H1 (cell line): ENCODE data around the gene SLC25A26. TPM values are rescaled to one million over a fixed set of nuclear protein-coding genes. Genes with fewer than 3 reads are reported as not detected.

Source experiments
- CTCF ChIA-PET: fragments of 300-600 bp; sonication (Branson Sonifier 250); formaldehyde crosslinking; loops from one replicate; lab custom pipeline; 2021; ENCODE audit not compliant: partially characterized antibody; lab: Charles Lee
- POLR2A ChIA-PET: fragments of 300-600 bp; sonication (Branson Sonifier 250); formaldehyde crosslinking; loops from one replicate; lab custom pipeline; 2021; ENCODE audit warnings: inconsistent platforms; ENCODE audit not compliant: partially characterized antibody; lab: Charles Lee
- DNase-seq, 2 experiments: peaks; one replicate each; pipeline versions ENCODE4 v3.0.0 to v3.0.0-alpha.2; 2010 to 2022; ENCODE audit warnings: low spot score in 2 of 2, low read depth in 1 of 2, mixed read lengths in 1 of 2
- FAIRE-seq: peaks from 2 replicates; lab custom pipeline; 2011; peaks lifted over from hg19 to GRCh38; lab: Jason Lieb, UNC
- H2AFZ ChIP-seq: 2 replicates; pipeline ENCODE4 v1.8.1; 2012; ENCODE audit warnings: low read length, inconsistent platforms
- H2AK5ac ChIP-seq: 2 replicates; pipeline ENCODE4 v1.6.1; 2013; ENCODE audit warnings: low read depth, low read length
- H2BK120ac ChIP-seq: replicated peaks from 2 replicates; pipeline ENCODE3; 2013; ENCODE audit warnings: low read depth, low read length, inconsistent platforms
- H2BK12ac ChIP-seq: 2 replicates; pipeline ENCODE4 v1.6.1; 2013; ENCODE audit warnings: low read depth, low read length
- H2BK15ac ChIP-seq: 2 replicates; pipeline ENCODE4 v1.6.1; 2013; ENCODE audit warnings: low read length
- H2BK20ac ChIP-seq: 2 replicates; pipeline ENCODE4 v1.6.1; 2013; ENCODE audit warnings: low read length
- H2BK5ac ChIP-seq: 2 replicates; pipeline ENCODE4 v1.6.1; 2013; ENCODE audit warnings: low read depth, low read length
- H3K14ac ChIP-seq: 2 replicates; pipeline ENCODE4 v1.6.1; 2013; ENCODE audit warnings: inconsistent platforms; ENCODE audit not compliant: insufficient read length
- H3K18ac ChIP-seq: 2 replicates; pipeline ENCODE4 v1.6.1; 2013; ENCODE audit warnings: low read length; ENCODE audit errors: extremely low read depth
- H3K23ac ChIP-seq: 2 replicates; pipeline ENCODE4 v1.6.1; 2013; ENCODE audit warnings: inconsistent platforms; ENCODE audit not compliant: insufficient read length
- H3K23me2 ChIP-seq: 2 replicates; pipeline ENCODE4 v1.6.1; 2013; ENCODE audit warnings: low read depth, low read length
- H3K27ac ChIP-seq: 2 replicates; pipeline ENCODE4 v1.6.1; 2011; ENCODE audit warnings: low read depth, low read length, inconsistent platforms
- H3K27me3 ChIP-seq, 4 experiments: replicated peaks in 1 of 4; 1 replicate in 1 of 4; 2 replicates in 3 of 4; pipeline versions ENCODE4 v1.6.1 to v1.8.1; 2011 to 2013; ENCODE audit warnings: low read length in 3 of 4, mild to moderate bottlenecking in 3 of 4, inconsistent platforms in 2 of 4, mixed read lengths in 2 of 4, moderate library complexity in 1 of 4; ENCODE audit not compliant: control insufficient read depth in 3 of 4, insufficient read depth in 3 of 4; ENCODE audit errors: extremely low read depth in 1 of 4
- H3K36me3 ChIP-seq, 4 experiments: 2 replicates each; pipeline versions ENCODE4 v1.6.1 to v1.8.1; 2011 to 2013; ENCODE audit warnings: mild to moderate bottlenecking in 4 of 4, low read length in 3 of 4, moderate library complexity in 2 of 4, control low read depth in 1 of 4, inconsistent platforms in 1 of 4; ENCODE audit not compliant: insufficient read depth in 4 of 4, control insufficient read depth in 2 of 4
- H3K4ac ChIP-seq: replicated peaks from 2 replicates; pipeline ENCODE3; 2013; ENCODE audit warnings: low read length, low read depth, mixed read lengths, inconsistent platforms; ENCODE audit not compliant: insufficient read length
- H3K4me1 ChIP-seq, 4 experiments: replicated peaks in 1 of 4; 1 replicate in 1 of 4; 2 replicates in 3 of 4; pipeline versions ENCODE4 v1.6.1 to v1.8.1; 2011 to 2013; ENCODE audit warnings: low read length in 3 of 4, inconsistent platforms in 2 of 4, mixed read lengths in 1 of 4; ENCODE audit not compliant: insufficient read depth in 4 of 4, control insufficient read depth in 3 of 4
- H3K4me2 ChIP-seq, 2 experiments: 2 replicates each; pipeline versions ENCODE4 v1.6.1 to v1.8.1; 2011 to 2013; ENCODE audit warnings: low read depth in 2 of 2, low read length in 2 of 2, control low read depth in 1 of 2, inconsistent platforms in 1 of 2, mild to moderate bottlenecking in 1 of 2; ENCODE audit not compliant: insufficient read depth in 1 of 2
- H3K4me3 ChIP-seq, 4 experiments: fragments of 200-600, 300-600 bp in 1 of 4; sonication (generic), shearing (Covaris generic), sonication (Bioruptor Twin) in 1 of 4; 2 replicates each; pipeline versions ENCODE4 v1.5.1 to v1.8.1; 2011 to 2016; ENCODE audit warnings: low read length in 4 of 4, low read depth in 3 of 4, control low read depth in 2 of 4, inconsistent platforms in 2 of 4, mild to moderate bottlenecking in 2 of 4, mixed read lengths in 1 of 4, moderate library complexity in 1 of 4; ENCODE audit not compliant: insufficient read depth in 2 of 4; ENCODE audit errors: extremely low read depth in 1 of 4
- H3K56ac ChIP-seq: replicated peaks from 2 replicates; pipeline ENCODE3; 2013; ENCODE audit warnings: low read depth, mild to moderate bottlenecking, mixed read lengths, low read length, inconsistent platforms; ENCODE audit not compliant: insufficient read length
- H3K79me1 ChIP-seq: 2 replicates; pipeline ENCODE4 v1.6.1; 2013; ENCODE audit warnings: low read depth, low read length, control low read depth
- H3K79me2 ChIP-seq, 2 experiments: 2 replicates each; pipeline versions ENCODE4 v1.6.1 to v1.8.1; 2012 to 2013; ENCODE audit warnings: low read length in 2 of 2, mild to moderate bottlenecking in 2 of 2, inconsistent platforms in 1 of 2; ENCODE audit not compliant: insufficient read depth in 2 of 2, control insufficient read depth in 1 of 2
- H3K9ac ChIP-seq, 4 experiments: replicated peaks in 1 of 4; 1 replicate in 1 of 4; 2 replicates in 3 of 4; pipeline versions ENCODE4 v1.6.1 to v1.8.1; 2011 to 2013; ENCODE audit warnings: low read depth in 3 of 4, low read length in 3 of 4, control low read depth in 2 of 4, mild to moderate bottlenecking in 2 of 4, moderate library complexity in 2 of 4, inconsistent platforms in 1 of 4; ENCODE audit errors: extremely low read depth in 1 of 4
- H3K9me3 ChIP-seq, 2 experiments: 2 replicates each; pipeline versions ENCODE4 v1.6.1 to v1.8.1; 2012 to 2013; ENCODE audit warnings: mild to moderate bottlenecking in 2 of 2, moderate library complexity in 2 of 2, control low read depth in 1 of 2, inconsistent platforms in 1 of 2, low read depth in 1 of 2, low read length in 1 of 2, mixed read lengths in 1 of 2; ENCODE audit not compliant: insufficient read depth in 2 of 2
- H4K20me1 ChIP-seq, 2 experiments: replicated peaks in 1 of 2; 2 replicates each; pipeline versions ENCODE3 to v1.8.1; 2011 to 2013; ENCODE audit warnings: inconsistent platforms in 2 of 2, low read length in 2 of 2, mild to moderate bottlenecking in 1 of 2; ENCODE audit not compliant: insufficient read depth in 2 of 2, control insufficient read depth in 1 of 2
- H4K5ac ChIP-seq: 2 replicates; pipeline ENCODE4 v1.6.1; 2013; ENCODE audit warnings: low read length, low read depth, mixed read lengths, inconsistent platforms; ENCODE audit not compliant: insufficient read length
- H4K8ac ChIP-seq: 2 replicates; pipeline ENCODE4 v1.8.0; 2013; ENCODE audit warnings: mild to moderate bottlenecking, moderate library complexity, low read length, inconsistent platforms; ENCODE audit not compliant: insufficient read depth; ENCODE audit errors: extremely low read depth
- H4K91ac ChIP-seq: replicated peaks from 2 replicates; pipeline ENCODE3; 2013; ENCODE audit warnings: low read length, mixed read lengths, inconsistent platforms; ENCODE audit not compliant: insufficient read length
- ATF3 ChIP-seq: IDR thresholded peaks from 2 replicates; pipeline ENCODE4 v1.6.1; 2011; ENCODE audit warnings: low read depth, mild to moderate bottlenecking, low read length; ENCODE audit not compliant: insufficient read depth
- E2F6 ChIP-seq: IDR thresholded peaks from 2 replicates; pipeline ENCODE4 v1.6.1; 2012; ENCODE audit warnings: inconsistent platforms
- SAP30 ChIP-seq: fragments of 300-600 bp; sonication (generic); IDR thresholded peaks from 2 replicates; pipeline ENCODE4 v1.7.1; 2012; ENCODE audit warnings: low read length, moderate library complexity, mild to moderate bottlenecking, inconsistent platforms; ENCODE audit not compliant: insufficient read depth, insufficient replicate concordance
- SIN3A ChIP-seq, 2 experiments: IDR thresholded peaks in 1 of 2; conservative IDR thresholded peaks in 1 of 2; 2 replicates each; pipeline ENCODE4 v1.6.1; 2011 to 2012; ENCODE audit warnings: low read length in 2 of 2, improper control_type of control experiment in 1 of 2, low read depth in 1 of 2, mild to moderate bottlenecking in 1 of 2
- SP4 ChIP-seq: IDR thresholded peaks from 2 replicates; pipeline ENCODE4 v1.6.1; 2012; ENCODE audit warnings: low read length, inconsistent platforms
- TBP ChIP-seq: IDR thresholded peaks from 2 replicates; pipeline ENCODE4 v1.6.1; 2011; ENCODE audit warnings: low read depth, low read length, improper control_type of control experiment
- WGBS, 2 experiments: shearing (Covaris generic) in 1 of 2; methylation state at CpG; one replicate each; pipeline versions ENCODE4 v1.1.6 to v1.1.7; 2013 to 2015; ENCODE audit warnings: low lambda C conversion rate in 2 of 2, mixed read lengths in 2 of 2, inconsistent platforms in 1 of 2, low coverage in 1 of 2, missing lambda C conversion rate in 1 of 2; ENCODE audit not compliant: insufficient replicate concordance in 2 of 2, insufficient coverage in 1 of 2, insufficient read length in 1 of 2; ENCODE audit errors: extremely low coverage in 1 of 2, missing lambda C conversion rate in 1 of 2; 5-methylcytosine and 5-hydroxymethylcytosine counted together
- polyA plus RNA-seq, 7 experiments: library from polyadenylated mRNA; depleted of rRNA in 3 of 7; stranded (reverse) in 5 of 7; unstranded in 2 of 7; fragments of >200 nt in 5 of 7; fragments of 200-250 nt in 2 of 7; gene quantifications; 1 replicate in 5 of 7; 2 replicates in 1 of 7; 4 replicates in 1 of 7; pipeline versions ENCODE4 v1.2.1 to v1.2.3, GENCODE V29; 2011 to 2013; ENCODE audit warnings: missing spikeins in 2 of 7, mixed read lengths in 2 of 7
- total RNA-seq: library from RNA; stranded (reverse); fragmentation: NEBNext Ultra II Directional; extraction: Animal tissue kit (Norgen Biotek cat#: 25700); gene quantifications from 2 replicates; pipeline ENCODE4 v1.2.1, GENCODE V29; 2021

The SLC25A26 gene
- total and polyA plus RNA-seq, 2 of the 8 experiments (the other 6 are each of a cell fraction or from before 2014, with no cell fraction given), result 30.0 to 37.0 TPM

- no peak overlapping the region for H2AK5ac ChIP-seq
- H2BK15ac ChIP-seq, result no peak overlapping the region
- no peak overlapping the region for H2BK20ac ChIP-seq
- no peak overlapping the region for H2BK5ac ChIP-seq
- H4K91ac ChIP-seq, result no peak overlapping the region
- no peak overlapping the region for H2BK120ac ChIP-seq
- peaks cover 0 to 11% (median 5%) of the 10 kb centered on the region in 4 experiments; a peak in 6 of 7 replicates for H3K4me1 ChIP-seq
- H3K4me3 ChIP-seq, result no peak overlapping the region
- no peaks in the 10 kb centered on the region for H3K9me3 ChIP-seq
- H3K27me3 ChIP-seq, result no peaks in the 10 kb centered on the region
- no peak overlapping the region for H4K5ac ChIP-seq
- ChIA-PET POLR2A (no interaction called here), CTCF (interaction anchor here (0.8 to 2.5 kb wide), 8 partner anchors 9 to 420 kb away, joined by 3 to 9 read pairs (median 6); no protein-coding TSS in a partner anchor)
- peaks cover 43 to 83% (median 65%) of the 10 kb centered on the region in 4 experiments for H3K36me3 ChIP-seq
- no peak overlapping the region for H3K27ac ChIP-seq
- no peak overlapping the region for H2BK12ac ChIP-seq
- H2AFZ ChIP-seq, result no peak overlapping the region
- DNase-seq, result no peak
- WGBS, 2 experiments, result 92% methylated on average over 13 of the region's 13 CpGs; no CpG with 5 or more reads in 1 of the 2 experiments
- peaks cover 18 to 33% of the 10 kb centered on the region in 2 experiments for H4K20me1 ChIP-seq
- H3K4me2 ChIP-seq, result no peak overlapping the region
- H3K79me1 ChIP-seq, result peaks cover 2% of the 10 kb centered on the region
- no peak overlapping the region for H3K14ac ChIP-seq
- H3K56ac ChIP-seq, result no peak overlapping the region
- FAIRE-seq, result no peak
- H3K23me2 ChIP-seq, result no peaks in the 10 kb centered on the region
- TF ChIP-seq SIN3A (conservative IDR thresholded peaks at IDR 0.05 in 1 of 2, IDR thresholded peaks at IDR 0.05 in 1 of 2; ENCODE audit: low read depth in 1 of 2, low read length in 2 of 2), result no peak
- no peak for TF ChIP-seq SAP30
- TF ChIP-seq SP4, result no peak
- no peak for TF ChIP-seq E2F6
- no peak for TF ChIP-seq ATF3
- TF ChIP-seq TBP, result no peak
- H3K9ac ChIP-seq, result no peak overlapping the region
- peaks cover 0 to 80% of the 10 kb centered on the region in 2 experiments; a peak in 2 of 4 replicates for H3K79me2 ChIP-seq
- no peak overlapping the region for H3K4ac ChIP-seq
- H3K18ac ChIP-seq, result no peak overlapping the region
- no peak overlapping the region for H4K8ac ChIP-seq
- H3K23ac ChIP-seq, result no peak overlapping the region
Observed at GRCh38 chr3:66402596-66403290, 181.9 kb downstream of the SLC25A26 start.
